ENCODE measurements around the gene NAGLU. TPM values are rescaled to one million over a fixed set of nuclear protein-coding genes. Genes with fewer than 3 reads are reported as not detected.

NAGLU gene
- total and polyA plus RNA-seq, 2 of the 13 experiments (the other 11 are each of a cell fraction or from before 2014, with no cell fraction given): 28.2 to 40.1 TPM

DNA sequence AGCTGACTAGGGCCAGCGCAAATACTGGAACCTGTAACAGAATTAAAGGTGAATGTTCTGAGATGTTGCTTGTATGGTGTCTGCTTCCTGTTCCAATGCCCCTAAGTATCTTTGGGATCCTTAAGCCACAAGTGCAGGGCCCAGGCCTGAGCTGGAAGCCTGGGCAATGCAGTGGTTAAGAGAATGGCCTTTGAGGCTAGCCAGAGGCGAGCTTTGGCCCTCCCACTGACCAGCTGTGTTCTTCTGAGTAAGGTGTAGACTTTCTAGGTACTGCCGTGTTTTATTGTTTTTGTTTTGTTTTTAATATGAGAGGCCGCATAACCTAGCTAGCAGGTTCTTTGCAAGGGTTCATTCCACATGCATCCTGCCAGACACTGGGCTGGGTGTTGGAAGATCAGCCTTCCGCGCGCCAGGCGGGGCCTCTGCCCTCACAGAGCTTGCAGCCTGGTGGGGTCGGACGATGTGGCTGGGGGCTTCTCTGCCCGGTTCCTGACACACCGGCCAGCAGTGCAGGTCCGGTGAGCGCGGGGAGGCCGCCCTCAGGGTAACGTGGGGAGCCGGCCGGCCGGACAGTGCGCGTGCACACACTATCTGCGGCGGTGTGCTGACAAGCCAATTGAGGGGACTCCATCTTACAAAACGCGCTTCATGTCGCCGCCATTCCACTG, 30.3 kb downstream of the NAGLU start (continued):
- no peak for TF ChIP-seq ZNF501 (CRISPR knock-in tag; IDR thresholded peaks at IDR 0.05)
- TF ChIP-seq ZFP36L2 (CRISPR knock-in tag; IDR thresholded peaks at IDR 0.05): no peak
- TF ChIP-seq, protein P1, sequence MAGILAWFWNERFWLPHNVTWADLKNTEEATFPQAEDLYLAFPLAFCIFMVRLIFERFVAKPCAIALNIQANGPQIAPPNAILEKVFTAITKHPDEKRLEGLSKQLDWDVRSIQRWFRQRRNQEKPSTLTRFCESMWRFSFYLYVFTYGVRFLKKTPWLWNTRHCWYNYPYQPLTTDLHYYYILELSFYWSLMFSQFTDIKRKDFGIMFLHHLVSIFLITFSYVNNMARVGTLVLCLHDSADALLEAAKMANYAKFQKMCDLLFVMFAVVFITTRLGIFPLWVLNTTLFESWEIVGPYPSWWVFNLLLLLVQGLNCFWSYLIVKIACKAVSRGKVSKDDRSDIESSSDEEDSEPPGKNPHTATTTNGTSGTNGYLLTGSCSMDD (CRISPR knock-in tag; IDR thresholded peaks at IDR 0.05): no peak
- TF ChIP-seq ZNF766 (CRISPR knock-in tag; IDR thresholded peaks at IDR 0.05; ENCODE audit: borderline replicate concordance): peak; percentile 26; the same call in 1 of the 2 replicates
- TF ChIP-seq, protein P2, sequence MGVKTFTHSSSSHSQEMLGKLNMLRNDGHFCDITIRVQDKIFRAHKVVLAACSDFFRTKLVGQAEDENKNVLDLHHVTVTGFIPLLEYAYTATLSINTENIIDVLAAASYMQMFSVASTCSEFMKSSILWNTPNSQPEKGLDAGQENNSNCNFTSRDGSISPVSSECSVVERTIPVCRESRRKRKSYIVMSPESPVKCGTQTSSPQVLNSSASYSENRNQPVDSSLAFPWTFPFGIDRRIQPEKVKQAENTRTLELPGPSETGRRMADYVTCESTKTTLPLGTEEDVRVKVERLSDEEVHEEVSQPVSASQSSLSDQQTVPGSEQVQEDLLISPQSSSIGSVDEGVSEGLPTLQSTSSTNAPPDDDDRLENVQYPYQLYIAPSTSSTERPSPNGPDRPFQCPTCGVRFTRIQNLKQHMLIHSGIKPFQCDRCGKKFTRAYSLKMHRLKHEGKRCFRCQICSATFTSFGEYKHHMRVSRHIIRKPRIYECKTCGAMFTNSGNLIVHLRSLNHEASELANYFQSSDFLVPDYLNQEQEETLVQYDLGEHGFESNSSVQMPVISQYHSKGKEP (CRISPR knock-in tag; IDR thresholded peaks at IDR 0.05): no peak
- no peak for TF ChIP-seq SOX5 (CRISPR knock-in tag; IDR thresholded peaks at IDR 0.05; ENCODE audit: borderline replicate concordance)
- no peak for TF ChIP-seq XRCC5 (optimal IDR thresholded peaks at IDR 0.05; ENCODE audit: low read length)
- no peak for TF ChIP-seq ZNF713 (CRISPR knock-in tag; IDR thresholded peaks at IDR 0.05)
- no peak for TF ChIP-seq ZNF556 (CRISPR knock-in tag; IDR thresholded peaks at IDR 0.05; ENCODE audit: borderline replicate concordance)
- no peak for TF ChIP-seq SKI (IDR thresholded peaks at IDR 0.05; ENCODE audit: partially characterized antibody)
- TF ChIP-seq ZNF891 (CRISPR knock-in tag; IDR thresholded peaks at IDR 0.05): no peak
- TF ChIP-seq ZKSCAN1 (IDR thresholded peaks at IDR 0.05; ENCODE audit: low read length): no peak
- no peak for TF ChIP-seq KLF9 (CRISPR knock-in tag; IDR thresholded peaks at IDR 0.05; ENCODE audit: low read depth)

All from HepG2 (cell line).